ENCODE results near the gene CD48.

The CD48 gene

DNA sequence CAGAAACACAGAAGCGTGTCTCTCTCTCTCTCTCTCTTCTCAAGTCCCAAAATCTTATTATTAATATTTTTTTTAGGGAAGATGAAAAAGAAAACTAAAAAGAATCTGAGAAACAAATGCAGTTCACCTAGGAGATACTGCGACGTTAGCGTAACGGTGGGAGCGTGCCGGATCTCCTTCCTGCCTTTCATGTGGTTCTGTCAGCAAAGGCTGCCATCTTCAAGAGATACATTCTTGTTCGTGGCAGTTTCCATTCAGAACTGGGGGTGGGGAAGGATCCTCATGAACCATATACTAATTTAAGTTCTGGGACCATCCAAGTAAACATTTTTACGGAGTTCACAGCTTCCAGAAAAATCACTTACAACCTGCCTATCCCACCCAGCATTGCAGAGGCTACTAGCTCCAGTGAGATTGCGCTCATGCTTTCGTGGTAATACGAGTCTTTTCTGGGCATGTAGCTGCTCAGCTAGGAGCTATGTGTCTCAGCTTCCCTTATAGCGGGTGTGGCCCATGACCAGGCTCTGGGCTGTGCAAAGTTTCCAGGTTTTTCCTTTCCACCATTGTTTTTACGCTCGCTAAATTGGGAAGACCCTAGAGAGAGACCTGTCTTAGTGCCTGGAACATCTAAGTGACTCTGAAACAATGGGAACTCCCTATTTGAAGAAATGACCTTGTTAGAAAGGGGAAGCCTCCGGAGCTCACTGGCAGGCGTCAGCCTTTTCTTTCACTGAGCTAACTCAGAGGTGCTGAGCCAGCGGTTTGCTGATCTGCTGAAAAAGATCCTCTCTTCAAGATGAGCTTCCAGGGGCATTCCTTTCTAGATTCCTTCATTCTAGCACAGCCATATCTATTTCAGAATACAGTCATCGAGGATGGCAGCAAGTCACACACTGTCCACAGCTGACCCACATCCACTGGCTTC is 82.1 kb downstream of the CD48 start:
- H3K36me3 ChIP-seq (ENCODE audit: control insufficient read depth, insufficient read depth, low read length), result peaks cover 28% of the 10 kb centered on the region
- no peaks in the 10 kb centered on the region for H3K27me3 ChIP-seq (replicated peaks; ENCODE audit: control insufficient read depth, insufficient read depth, low read length, poor library complexity, severe bottlenecking)
- peak overlapping the region; percentile 92 for H3K27ac ChIP-seq (ENCODE audit: insufficient read depth, low read length, poor library complexity, severe bottlenecking)
- peaks cover 98% of the 10 kb centered on the region for H3K4me1 ChIP-seq (ENCODE audit: control insufficient read depth, insufficient read depth, low read length, poor library complexity, severe bottlenecking)
- DNase-seq, result peak; percentile 66 to 75 (median 74)
- no peaks in the 10 kb centered on the region for H3K9me3 ChIP-seq (ENCODE audit: control insufficient read depth, low read length)
- H3K4me3 ChIP-seq (ENCODE audit: insufficient read depth, low read depth, low read length, poor library complexity, severe bottlenecking), result peak overlapping the region; percentile 22

- peak in 1 of 3 donors; percentile 26 for DNase-seq
- H3K4me1 ChIP-seq (ENCODE audit: control insufficient read depth, insufficient read depth, low read length, poor library complexity, severe bottlenecking), result peaks cover 97% of the 10 kb centered on the region
- no peaks in the 10 kb centered on the region for H3K27me3 ChIP-seq (replicated peaks; ENCODE audit: control insufficient read depth, insufficient read depth, low read length, poor library complexity, severe bottlenecking)
- H3K36me3 ChIP-seq (ENCODE audit: control insufficient read depth, insufficient read depth, low read length), result peaks cover 26% of the 10 kb centered on the region
- peak overlapping the region; percentile 92 for H3K27ac ChIP-seq (ENCODE audit: insufficient read depth, low read length, poor library complexity, severe bottlenecking)
- H3K4me3 ChIP-seq (ENCODE audit: insufficient read depth, low read depth, low read length, poor library complexity, severe bottlenecking), result no peak overlapping the region
- no peaks in the 10 kb centered on the region for H3K9me3 ChIP-seq (ENCODE audit: control insufficient read depth, low read length)
Measured at GRCh38 chr1:160628799-160629263, 82.8 kb downstream of the CD48 start.
